HepG2 (cell line): ENCODE measurements around the gene C9orf50. TPM values are rescaled to one million over a fixed set of nuclear protein-coding genes. Genes with fewer than 3 reads are reported as not detected.
A peak's percentile ranks its signal among the peaks of the same experiment; 100 is the strongest.

ENCODE experiments used
- DR1 ChIP-seq: sonication (generic); formaldehyde crosslinking; IDR thresholded peaks from 2 replicates; pipeline ENCODE4 v1.8.0; 2021; ENCODE audit warnings: mild to moderate bottlenecking, missing genetic modification reagents, inconsistent platforms
- DZIP1 ChIP-seq: sonication (generic); formaldehyde crosslinking; IDR thresholded peaks from 2 replicates; pipeline ENCODE4 v1.5.0; 2020; ENCODE audit warnings: mild to moderate bottlenecking, missing genetic modification reagents
- KLF6 ChIP-seq: IDR thresholded peaks from 2 replicates; pipeline ENCODE4 v1.8.0; 2016; ENCODE audit warnings: missing biosample characterization, missing genetic modification reagents
- KMT2B ChIP-seq: IDR thresholded peaks from 2 replicates; pipeline ENCODE4 v1.6.1; 2016; ENCODE audit warnings: missing genetic modification reagents, missing compliant biosample characterization
- PATZ1 ChIP-seq: sonication (generic); formaldehyde crosslinking; IDR thresholded peaks from 2 replicates; pipeline ENCODE4 v1.4.0; 2020; ENCODE audit warnings: missing genetic modification reagents
- POGK ChIP-seq: sonication (generic); formaldehyde crosslinking; conservative IDR thresholded peaks from 2 replicates; pipeline ENCODE4 v1.8.0; 2022; ENCODE audit warnings: mild to moderate bottlenecking, moderate library complexity, missing genetic modification reagents
- RXRB ChIP-seq: IDR thresholded peaks from 2 replicates; pipeline ENCODE4 v1.6.1; 2016; ENCODE audit warnings: borderline replicate concordance, missing genetic modification reagents, missing compliant biosample characterization
- SNAPC4 ChIP-seq: sonication (generic); formaldehyde crosslinking; IDR thresholded peaks from 2 replicates; pipeline ENCODE4 v1.4.0; 2020; ENCODE audit warnings: mild to moderate bottlenecking, missing genetic modification reagents
- ZBTB25 ChIP-seq: IDR thresholded peaks from 2 replicates; pipeline ENCODE4 v1.6.1; 2018; ENCODE audit warnings: missing genetic modification reagents
- ZNF232 ChIP-seq: sonication (generic); formaldehyde crosslinking; IDR thresholded peaks from 2 replicates; pipeline ENCODE4 v1.4.0; 2020; ENCODE audit warnings: missing genetic modification reagents, borderline replicate concordance
- ZNF280B ChIP-seq: sonication (generic); formaldehyde crosslinking; IDR thresholded peaks from 2 replicates; pipeline ENCODE4 v1.5.0; 2020; ENCODE audit warnings: missing genetic modification reagents, mild to moderate bottlenecking, borderline replicate concordance
- ZNF614 ChIP-seq: IDR thresholded peaks from 2 replicates; pipeline ENCODE4 v1.6.1; 2018; ENCODE audit warnings: missing biosample characterization, missing genetic modification reagents, inconsistent platforms, borderline replicate concordance
- polyA plus RNA-seq, 8 experiments: library from polyadenylated mRNA; depleted of rRNA in 3 of 8; stranded (reverse) in 7 of 8; unstranded in 1 of 8; fragments of >200 nt; fragmentation: Illumina TruSeq in 4 of 8; extraction: Trizol in 4 of 8; gene quantifications; 2 replicates each; pipeline versions ENCODE4 v1.2.1 to v1.2.3, GENCODE V29; 2011 to 2016; ENCODE audit warnings: low read depth in 4 of 8, missing spikeins in 1 of 8, mixed read lengths in 1 of 8; ENCODE audit not compliant: insufficient read depth in 1 of 8
- total RNA-seq, 5 experiments: library from RNA; depleted of rRNA; stranded (reverse); fragments of >200 nt; fragmentation: Illumina TruSeq; extraction: Trizol; gene quantifications; 2 replicates each; pipeline ENCODE4 v1.2.3, GENCODE V29; 2016; ENCODE audit warnings: low read depth in 1 of 5

The C9orf50 gene
- total and polyA plus RNA-seq, 2 of the 13 experiments (the other 11 are each of a cell fraction or from before 2014, with no cell fraction given) = not detected

GRCh38 chr9:129596541-129597331 is 24.2 kb downstream of the C9orf50 start (continued):
- TF ChIP-seq PATZ1 (CRISPR knock-in tag) (peak; percentile 79; the same call in 1 of the 2 replicates), POGK (CRISPR knock-in tag) (peak; percentile 69; the same call in 1 of the 2 replicates), DZIP1 (CRISPR knock-in tag) (no peak), SNAPC4 (0 out of 2 replicates have a peak, but pooled peaks have one; percentile 10), ZNF232 (peak; percentile 13; the same call in 1 of the 2 replicates), ZNF280B (CRISPR knock-in tag) (peak; percentile 54; the same call in 1 of the 2 replicates), DR1 (CRISPR knock-in tag) (0 out of 2 replicates have a peak, but pooled peaks have one; percentile 30), ZBTB25 (0 out of 2 replicates have a peak, but pooled peaks have one; percentile 2), KLF6 (CRISPR knock-in tag) (0 out of 2 replicates have a peak, but pooled peaks have one; percentile 25), KMT2B (0 out of 2 replicates have a peak, but pooled peaks have one; percentile 16), RXRB (CRISPR knock-in tag) (peak; percentile 17; the same call in 1 of the 2 replicates), ZNF614 (no peak)
